PC-9 (cell line): Measurements from ENCODE around the gene ACAD11. TPM values are rescaled to one million over a fixed set of nuclear protein-coding genes. Genes with fewer than 3 reads are reported as not detected.
"Not testable (repeated sequence)": the region's sequence is repeated elsewhere in the genome, so short reads cannot be mapped to it uniquely, and the experiment has no call there.

Source experiments
- BruUV-seq: library from RNA; stranded (reverse); fragments of 400-500 nt; replicated peaks from 2 replicates; lab custom pipeline; 2021; lab: Mats Ljungman, UMichigan
- CTCF ChIA-PET: fragments of 300-600 bp; sonication (Branson Sonifier 250); formaldehyde crosslinking; loops from one replicate; lab custom pipeline; 2022; ENCODE audit warnings: antibody characterized with exemption; lab: Charles Lee
- POLR2A ChIA-PET: fragments of 300-600 bp; sonication (Branson Sonifier 250); formaldehyde crosslinking; loops from one replicate; lab custom pipeline; 2022; ENCODE audit warnings: antibody characterized with exemption; ENCODE audit not compliant: unreplicated experiment; lab: Charles Lee
- DNase-seq, 2 experiments: peaks; one replicate each; pipeline versions ENCODE4 v3.0.0 to v3.0.0-alpha.2; 2015 to 2022; ENCODE audit warnings: mixed read lengths in 1 of 2
- H2AFZ ChIP-seq: fragments of 200-600 bp; sonication (generic); 2 replicates; pipeline ENCODE4 v1.8.1; 2017; ENCODE audit warnings: antibody characterized with exemption
- H3F3A ChIP-seq: fragments of 200-600 bp; sonication (generic); 2 replicates; pipeline ENCODE4 v1.8.1; 2017; ENCODE audit warnings: antibody characterized with exemption, mild to moderate bottlenecking, low read depth; ENCODE audit not compliant: insufficient read depth
- H3K27ac ChIP-seq: fragments of 200-600 bp; sonication (generic); 2 replicates; pipeline ENCODE4 v1.6.1; 2016; ENCODE audit warnings: mixed run types
- H3K27me3 ChIP-seq: fragments of 200-600 bp; sonication (generic); 2 replicates; pipeline ENCODE4 v1.6.1; 2016; ENCODE audit warnings: low read depth, mixed run types; ENCODE audit not compliant: insufficient read depth
- H3K36me3 ChIP-seq: fragments of 200-600 bp; sonication (generic); 2 replicates; pipeline ENCODE4 v1.6.1; 2016; ENCODE audit warnings: low read depth, mixed run types
- H3K4me1 ChIP-seq: fragments of 200-600 bp; sonication (generic); replicated peaks from 2 replicates; pipeline ENCODE4 v1.6.1; 2016; ENCODE audit warnings: mixed run types; ENCODE audit not compliant: insufficient read depth
- H3K4me2 ChIP-seq: fragments of 200-600 bp; sonication (generic); 2 replicates; pipeline ENCODE4 v1.6.1; 2017; ENCODE audit warnings: mixed run types
- H3K4me3 ChIP-seq: fragments of 200-600 bp; sonication (generic); 2 replicates; pipeline ENCODE4 v1.6.1; 2016; ENCODE audit warnings: mixed run types
- H3K79me2 ChIP-seq: fragments of 200-600 bp; sonication (generic); 2 replicates; pipeline ENCODE4 v1.6.1; 2017; ENCODE audit warnings: low read depth, mixed run types
- H3K9me2 ChIP-seq: fragments of 200-600 bp; sonication (generic); 2 replicates; pipeline ENCODE4 v1.8.1; 2017; ENCODE audit warnings: mild to moderate bottlenecking; ENCODE audit not compliant: insufficient read depth
- H3K9me3 ChIP-seq: fragments of 200-600 bp; sonication (generic); 2 replicates; pipeline ENCODE4 v1.8.1; 2016; ENCODE audit warnings: low read depth; ENCODE audit not compliant: insufficient read depth
- H4K20me1 ChIP-seq: fragments of 200-600 bp; sonication (generic); 2 replicates; pipeline ENCODE4 v1.8.1; 2017; ENCODE audit not compliant: insufficient read depth
- CTCF ChIP-seq: fragments of 200-600 bp; sonication (generic); conservative IDR thresholded peaks from 2 replicates; pipeline ENCODE4 v1.6.1; 2017; ENCODE audit warnings: mixed run types, antibody characterized with exemption, mild to moderate bottlenecking, moderate library complexity
- EZH2 ChIP-seq: fragments of 200-600 bp; sonication (generic); IDR thresholded peaks from 2 replicates; pipeline ENCODE4 v1.8.0; 2017; ENCODE audit warnings: antibody characterized with exemption, low read depth
- intact Hi-C: fragments of 100-400 bp; cut with micrococcal nuclease; formaldehyde crosslinking; loops from one replicate; pipeline ENCODE4 v1.10.0; 2022; ENCODE audit not compliant: unreplicated experiment
- total RNA-seq: library from RNA; stranded (reverse); gene quantifications from 2 replicates; pipeline ENCODE4 v1.2.3, GENCODE V29; 2021

ACAD11 gene
- total RNA-seq, 1 experiment from 2014 or later: 13.2 TPM

- ChIA-PET CTCF (interaction anchor here (0.8 to 1.5 kb wide), 4 partner anchors 101 to 294 kb away, joined by 3 to 6 read pairs (median 4); no protein-coding TSS in a partner anchor), POLR2A (interaction anchor here (0.6 kb wide), 1 partner anchor 299 kb away, joined by 5 read pairs; no protein-coding TSS in a partner anchor)
- no peak for TF ChIP-seq EZH2
- TF ChIP-seq CTCF: no peak
- Histone ChIP-seq H3K9me3 (no peaks in the 10 kb centered on the region; the same call in 1 of the 2 replicates), H3K4me1 (no peaks in the 10 kb centered on the region), H3K4me3 (no peak overlapping the region), H3K27ac (no peak overlapping the region), H3F3A (no peaks in the 10 kb centered on the region), H3K4me2 (no peak overlapping the region), H3K79me2 (no peaks in the 10 kb centered on the region), H3K9me2 (no peaks in the 10 kb centered on the region), H2AFZ (no peak overlapping the region), H4K20me1 (no peaks in the 10 kb centered on the region), H3K36me3 (no peaks in the 10 kb centered on the region), H3K27me3 (no peaks in the 10 kb centered on the region)
- intact Hi-C loops: loop anchor here (2.0 to 10.0 kb wide), 2 partner anchors 291 to 389 kb away; no protein-coding TSS in a partner anchor
- DNase-seq: no peak
- no TSS peak for BruUV-seq
Measured at GRCh38 chr3:132643366-132643765, 16.2 kb downstream of the ACAD11 start.

- TF ChIP-seq EZH2 (no peak), CTCF (peak; percentile 27)
- no peaks in the 10 kb centered on the region for H3K9me2 ChIP-seq
- H2AFZ ChIP-seq: no peak overlapping the region
- H3K36me3 ChIP-seq: no peaks in the 10 kb centered on the region
- DNase-seq: no peak
- ChIA-PET CTCF (interaction anchor here (1.0 to 2.0 kb wide), 3 partner anchors 100 to 294 kb away, joined by 3 to 11 read pairs (median 5); no protein-coding TSS in a partner anchor), POLR2A (interaction anchor here (0.7 kb wide), 1 partner anchor 288 kb away, joined by 4 read pairs; no protein-coding TSS in a partner anchor)
- H4K20me1 ChIP-seq: no peaks in the 10 kb centered on the region
- no peak overlapping the region for H3K27ac ChIP-seq
- no peak overlapping the region for H3K4me3 ChIP-seq
- H3K27me3 ChIP-seq: no peaks in the 10 kb centered on the region
- H3K4me2 ChIP-seq: no peak overlapping the region
- no TSS peak for BruUV-seq
- no peaks in the 10 kb centered on the region; the same call in 1 of the 2 replicates for H3K9me3 ChIP-seq
- peaks cover 6% of the 10 kb centered on the region; the same call in 1 of the 2 replicates for H3K4me1 ChIP-seq
- intact Hi-C loops: loop anchor here (1.0 to 10.0 kb wide), 3 partner anchors 106 to 388 kb away; no protein-coding TSS in a partner anchor
- no peaks in the 10 kb centered on the region for H3K79me2 ChIP-seq
- H3F3A ChIP-seq: no peaks in the 10 kb centered on the region
Measured at GRCh38 chr3:132642539-132642847, 17.1 kb downstream of the ACAD11 start.

- Histone ChIP-seq H3K9me2 (no peaks in the 10 kb centered on the region), H3F3A (no peaks in the 10 kb centered on the region), H3K4me2 (no peak overlapping the region), H3K27me3 (no peaks in the 10 kb centered on the region), H3K4me3 (no peak overlapping the region), H3K9me3 (no peaks in the 10 kb centered on the region; the same call in 1 of the 2 replicates), H3K4me1 (peaks cover 10% of the 10 kb centered on the region; the same call in 1 of the 2 replicates), H3K27ac (no peak overlapping the region), H3K79me2 (no peaks in the 10 kb centered on the region), H3K36me3 (no peaks in the 10 kb centered on the region), H2AFZ (no peak overlapping the region), H4K20me1 (no peaks in the 10 kb centered on the region)
- CTCF ChIA-PET: interaction anchor here (1.1 to 2.0 kb wide), 3 partner anchors 99 to 290 kb away, joined by 5 to 11 read pairs (median 7); no protein-coding TSS in a partner anchor
- intact Hi-C loops: loop anchor here (1.0 to 10.0 kb wide), 3 partner anchors 106 to 387 kb away; no protein-coding TSS in a partner anchor
- DNase-seq: peak in 1 of 2 experiments; percentile 34
- BruUV-seq: no TSS peak
- POLR2A ChIA-PET: interaction anchor here (0.6 to 0.7 kb wide), 2 partner anchors 288 to 613 kb away, joined by 3 to 4 read pairs; no protein-coding TSS in a partner anchor
- peak; percentile 82 for TF ChIP-seq CTCF
- no peak for TF ChIP-seq EZH2
Measured at GRCh38 chr3:132641837-132642538, 17.6 kb downstream of the ACAD11 start.

GRCh38 chr3:132641427-132641826 is 18.2 kb downstream of the ACAD11 start:
- POLR2A ChIA-PET, H3K9me3 ChIP-seq, H3K27me3 ChIP-seq, H3F3A ChIP-seq, H3K4me2 ChIP-seq, H3K4me3 ChIP-seq, H3K27ac ChIP-seq, DNase-seq, H3K4me1 ChIP-seq, H3K9me2 ChIP-seq, H3K79me2 ChIP-seq, H4K20me1 ChIP-seq, BruUV-seq, H3K36me3 ChIP-seq, H2AFZ ChIP-seq: not testable (repeated sequence)
- intact Hi-C loops: loop anchor here (10.0 kb wide), 1 partner anchor 387 kb away; no protein-coding TSS in a partner anchor
- CTCF ChIA-PET: interaction anchor here (1.1 to 2.0 kb wide), 2 partner anchors 105 to 289 kb away, joined by 7 to 11 read pairs; no protein-coding TSS in a partner anchor
